ENCODE results near the gene SCNN1B.
"Not testable (repeated sequence)": the region's sequence is repeated elsewhere in the genome, so short reads cannot be mapped to it uniquely, and the experiment has no call there.

SCNN1B gene

GRCh38 chr16:23288726-23289512 lies 13.2 kb upstream of the SCNN1B start:
- DNase-seq (ENCODE audit: low read depth in 2 of 2), result no peak

GRCh38 chr16:23290189-23291062 lies 11.7 kb upstream of the SCNN1B start:
- no peak for DNase-seq (ENCODE audit: low read depth in 2 of 2)

- no peak for DNase-seq (ENCODE audit: low read depth in 2 of 2)
These were observed 9.1 kb upstream of the SCNN1B start for GRCh38 chr16:23293016-23293415.

GRCh38 chr16:23294260-23294659 lies 7.8 kb upstream of the SCNN1B start:
- no peak for DNase-seq (ENCODE audit: low read depth in 2 of 2)

GRCh38 chr16:23296994-23297393 lies 5.1 kb upstream of the SCNN1B start:
- no peak for DNase-seq (ENCODE audit: low read depth in 2 of 2)

- DNase-seq (ENCODE audit: low read depth in 2 of 2), result no peak
These were observed 3.7 kb upstream of the SCNN1B start for GRCh38 chr16:23298290-23298915.

- not testable (repeated sequence) for DNase-seq (ENCODE audit: low read depth in 2 of 2)
These were observed 2.3 kb upstream of the SCNN1B start for GRCh38 chr16:23299815-23300214.

GRCh38 chr16:23301251-23302044 lies 654 bp upstream of the SCNN1B start:
- no peak for DNase-seq (ENCODE audit: low read depth in 2 of 2)

- no peak for DNase-seq (ENCODE audit: low read depth in 2 of 2)
These were observed 1.6 kb downstream of the SCNN1B start for GRCh38 chr16:23303685-23304084.

- no peak for DNase-seq (ENCODE audit: low read depth in 2 of 2)
These were observed 2.5 kb downstream of the SCNN1B start for GRCh38 chr16:23304620-23305019.

- DNase-seq (ENCODE audit: low read depth in 2 of 2), result no peak
These were observed 4.3 kb downstream of the SCNN1B start for GRCh38 chr16:23306199-23307100.

GRCh38 chr16:23310217-23310616 lies 8.1 kb downstream of the SCNN1B start:
- DNase-seq (ENCODE audit: low read depth in 2 of 2), result no peak

- no peak for DNase-seq (ENCODE audit: low read depth in 2 of 2)
These were observed 8.6 kb downstream of the SCNN1B start for GRCh38 chr16:23310744-23311143.

GRCh38 chr16:23316232-23316631 lies 14.1 kb downstream of the SCNN1B start:
- no peak for DNase-seq (ENCODE audit: low read depth in 2 of 2)

- DNase-seq (ENCODE audit: low read depth in 2 of 2), result no peak
These were observed 14.6 kb downstream of the SCNN1B start for GRCh38 chr16:23316634-23317265.

- no peak for DNase-seq (ENCODE audit: low read depth in 2 of 2)
These were observed 15.2 kb downstream of the SCNN1B start for GRCh38 chr16:23317266-23317661.

- no peak for DNase-seq (ENCODE audit: low read depth in 2 of 2)
These were observed 15.6 kb downstream of the SCNN1B start for GRCh38 chr16:23317751-23318150.

GRCh38 chr16:23318639-23319038 lies 16.5 kb downstream of the SCNN1B start:
- no peak for DNase-seq (ENCODE audit: low read depth in 2 of 2)

GRCh38 chr16:23319861-23320615 lies 17.9 kb downstream of the SCNN1B start:
- no peak for DNase-seq (ENCODE audit: low read depth in 2 of 2)
